GM12878 (cell line): ENCODE measurements around the gene CAPSL. TPM values are rescaled to one million over a fixed set of nuclear protein-coding genes. Genes with fewer than 3 reads are reported as not detected.

Source experiments
- ATAC-seq: fragments of 200-7000 bp; cut with Tn5 transposase; 3 replicates; pipeline ENCODE4 v1.9.1; 2020; ENCODE audit warnings: mild to moderate bottlenecking, moderate library complexity
- BruUV-seq: library from RNA; stranded (reverse); fragments of 400-500 nt; replicated peaks from 2 replicates; lab custom pipeline; 2021; lab: Mats Ljungman, UMichigan
- CTCF ChIA-PET: fragments of 300-600 bp; sonication (Branson Sonifier 250); formaldehyde crosslinking; extraction: SDS; loops from one replicate; lab custom pipeline; 2021; ENCODE audit warnings: inconsistent platforms; lab: Yijun Ruan, JAX
- POLR2A ChIA-PET: fragments of 350-600 bp; formaldehyde crosslinking; extraction: SDS; loops from one replicate; lab custom pipeline; 2021; ENCODE audit warnings: inconsistent platforms; lab: Charles Lee
- RAD21 ChIA-PET: fragments of 300-600 bp; sonication (Branson Sonifier 250); formaldehyde crosslinking; loops from one replicate; lab custom pipeline; 2023; ENCODE audit warnings: antibody characterized with exemption; ENCODE audit not compliant: unreplicated experiment; lab: Charles Lee
- SMC1A ChIA-PET: fragments of 300-600 bp; sonication (Branson Sonifier 250); formaldehyde crosslinking; loops from one replicate; lab custom pipeline; 2023; ENCODE audit not compliant: unreplicated experiment, uncharacterized antibody; lab: Charles Lee
- DNase-seq: peaks from one replicate; pipeline ENCODE4 v3.0.0-alpha.2; 2011; ENCODE audit warnings: low read depth, low spot score
- FAIRE-seq: peaks from 3 replicates; lab custom pipeline; 2011; peaks lifted over from hg19 to GRCh38; lab: Jason Lieb, UNC
- H2AFZ ChIP-seq: 2 replicates; pipeline ENCODE4 v1.6.0; 2011; ENCODE audit warnings: low read depth, low read length, control low read depth; ENCODE audit not compliant: control insufficient read depth
- H3K27ac ChIP-seq: 2 replicates; pipeline ENCODE4 v1.5.1; 2011; ENCODE audit warnings: control low read depth; ENCODE audit not compliant: control insufficient read depth, insufficient read depth
- H3K27me3 ChIP-seq, 2 experiments: replicated peaks in 1 of 2; 2 replicates each; pipeline versions ENCODE4 v1.6.0 to v1.6.1; 2011; ENCODE audit warnings: low read length in 1 of 2; ENCODE audit not compliant: control insufficient read depth in 2 of 2, insufficient read depth in 2 of 2
- H3K36me3 ChIP-seq, 2 experiments: 2 replicates each; pipeline ENCODE4 v1.5.1; 2011; ENCODE audit warnings: low read length in 1 of 2; ENCODE audit not compliant: control insufficient read depth in 2 of 2, insufficient read depth in 2 of 2
- H3K4me1 ChIP-seq: 2 replicates; pipeline ENCODE4 v1.6.1; 2011; ENCODE audit warnings: mild to moderate bottlenecking, low read length, moderate library complexity, mixed read lengths; ENCODE audit not compliant: control insufficient read depth, insufficient read depth
- H3K4me2 ChIP-seq: 2 replicates; pipeline ENCODE4 v1.6.0; 2011; ENCODE audit warnings: control low read depth; ENCODE audit not compliant: control insufficient read depth, insufficient read depth
- H3K4me3 ChIP-seq: fragments of 200-600 bp; sonication (generic); 2 replicates; pipeline ENCODE4 v1.5.1; 2016
- H3K79me2 ChIP-seq: 2 replicates; pipeline ENCODE4 v1.6.0; 2011; ENCODE audit warnings: low read length; ENCODE audit not compliant: control insufficient read depth, insufficient read depth
- H3K9ac ChIP-seq: 2 replicates; pipeline ENCODE4 v1.8.0; 2011; ENCODE audit warnings: low read length, control low read depth, mixed read lengths; ENCODE audit not compliant: control insufficient read depth, insufficient read depth
- H3K9me3 ChIP-seq: replicated peaks from 3 replicates; pipeline ENCODE4 v1.5.1; 2011; ENCODE audit warnings: mild to moderate bottlenecking, low read length; ENCODE audit not compliant: control insufficient read depth, insufficient read depth
- H4K20me1 ChIP-seq: 2 replicates; pipeline ENCODE4 v1.6.0; 2011; ENCODE audit not compliant: control insufficient read depth, insufficient read depth
- BCL3 ChIP-seq: IDR thresholded peaks from 2 replicates; pipeline ENCODE4 v1.6.1; 2011; ENCODE audit warnings: borderline replicate concordance, low read depth, mild to moderate bottlenecking, moderate library complexity, low read length; ENCODE audit not compliant: insufficient read depth, poor library complexity, severe bottlenecking
- ELK1 ChIP-seq: IDR thresholded peaks from 2 replicates; pipeline ENCODE4 v1.6.1; 2012; ENCODE audit warnings: low read depth, low read length, improper control_type of control experiment
- GABPA ChIP-seq: IDR thresholded peaks from 2 replicates; pipeline ENCODE4 v1.6.1; 2014; ENCODE audit warnings: antibody characterized with exemption, low read depth, mild to moderate bottlenecking, inconsistent platforms
- HDGF ChIP-seq: fragments of 450-650 bp; IDR thresholded peaks from 2 replicates; pipeline ENCODE4 v1.6.1; 2016; ENCODE audit warnings: antibody characterized with exemption
- KDM1A ChIP-seq: fragments of 200-600 bp; sonication (generic); IDR thresholded peaks from 2 replicates; pipeline ENCODE4 v1.6.1; 2016; ENCODE audit warnings: borderline replicate concordance
- LARP7 ChIP-seq: fragments of 450-650 bp; IDR thresholded peaks from 2 replicates; pipeline ENCODE4 v1.6.1; 2017; ENCODE audit warnings: mild to moderate bottlenecking
- TARDBP ChIP-seq: IDR thresholded peaks from 2 replicates; pipeline ENCODE4 v1.6.1; 2016; ENCODE audit warnings: borderline replicate concordance
- TCF7 ChIP-seq: IDR thresholded peaks from 2 replicates; pipeline ENCODE4 v1.6.1; 2014; ENCODE audit warnings: antibody characterized with exemption, borderline replicate concordance
- ZNF207 ChIP-seq: fragments of 450-650 bp; IDR thresholded peaks from 2 replicates; pipeline ENCODE4 v1.6.1; 2014; ENCODE audit warnings: antibody characterized with exemption, mild to moderate bottlenecking, borderline replicate concordance
- ZNF687 ChIP-seq: fragments of 450-650 bp; IDR thresholded peaks from 2 replicates; pipeline ENCODE4 v1.6.1; 2017; ENCODE audit warnings: mild to moderate bottlenecking, moderate library complexity
- WGBS: methylation state at CpG from one replicate; pipeline ENCODE4 v1.1.6; 2016; ENCODE audit warnings: low lambda C conversion rate; ENCODE audit not compliant: insufficient replicate concordance, insufficient coverage; ENCODE audit errors: missing lambda C conversion rate; 5-methylcytosine and 5-hydroxymethylcytosine counted together
- in situ Hi-C: fragments of 300-500 bp; cut with MboI; formaldehyde crosslinking; loops from 9 replicates; pipeline ENCODE4 v1.14.3; 2018; ENCODE audit warnings: mixed read lengths
- intact Hi-C: fragments of 100-400 bp; cut with micrococcal nuclease; formaldehyde crosslinking; loops from one replicate; pipeline ENCODE4 v1.14.2; 2022; ENCODE audit not compliant: unreplicated experiment
- polyA plus RNA-seq, 11 experiments: library from polyadenylated mRNA; depleted of rRNA in 4 of 11; unstranded in 6 of 11; stranded (reverse) in 5 of 11; fragments of >200 nt; fragmentation: Nextera tagmentation in 4 of 11; fragmentation: Illumina TruSeq in 1 of 11; extraction: Ambion mirVana in 4 of 11; extraction: Trizol in 1 of 11; gene quantifications; 1 replicate in 1 of 11; 2 replicates in 10 of 11; pipeline versions ENCODE4 v1.2.1 to v1.2.3, GENCODE V29; 2011 to 2016; ENCODE audit warnings: inconsistent platforms in 2 of 11, missing spikeins in 2 of 11, low read depth in 1 of 11
- total RNA-seq, 4 experiments: library from RNA; depleted of rRNA in 3 of 4; stranded (reverse); fragments of >200 nt in 3 of 4; fragmentation: Illumina TruSeq in 1 of 4; extraction: Trizol in 1 of 4; gene quantifications; 2 replicates each; pipeline versions ENCODE4 v1.2.1 to v1.2.3, GENCODE V29; 2013 to 2021
- TF ChIP-seq, protein P1 (sequence below): fragments of 450-650 bp; IDR thresholded peaks from 2 replicates; pipeline ENCODE4 v1.6.1; 2014; ENCODE audit warnings: mild to moderate bottlenecking

CAPSL gene
- total and polyA plus RNA-seq, 10 of the 15 experiments (the other 5 are each of a cell fraction or from before 2014, with no cell fraction given): 0.19 to 0.57 (median 0.20) TPM; not detected in 7

DNA sequence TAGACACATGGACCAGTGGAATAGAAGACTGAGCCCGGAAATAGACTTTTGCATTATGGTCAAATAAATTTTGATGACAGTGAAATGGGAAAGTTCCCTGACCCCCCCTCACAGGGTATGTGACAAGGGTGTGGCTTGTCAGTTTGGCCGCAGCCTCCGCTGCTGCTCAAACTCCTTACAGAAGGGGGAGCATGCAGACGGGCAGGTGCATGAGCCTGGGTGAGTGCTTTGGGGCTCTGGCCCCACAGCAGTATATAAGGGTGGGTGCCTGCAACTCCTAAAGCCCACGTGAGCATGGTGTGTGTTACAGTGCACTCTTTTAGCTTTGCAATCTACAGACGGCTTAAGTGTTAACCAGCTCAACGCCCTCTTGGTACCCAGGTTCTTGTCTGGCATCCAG, 21.9 kb upstream of the CAPSL start (continued):
- TF ChIP-seq ELK1 (no peak), TARDBP (no peak)
- TF ChIP-seq, all 136 proteins: peak for 0

GRCh38 chr5:35956429-35956828, 18.0 kb upstream of the CAPSL start:
- CTCF ChIA-PET: no interaction called here
- Histone ChIP-seq H3K9ac (no peak overlapping the region), H2AFZ (no peak overlapping the region), H3K9me3 (no peaks in the 10 kb centered on the region), H3K4me1 (no peaks in the 10 kb centered on the region), H3K27ac (no peak overlapping the region), H4K20me1 (no peaks in the 10 kb centered on the region), H3K4me2 (no peak overlapping the region), H3K36me3 (no peaks in the 10 kb centered on the region), H3K4me3 (no peak overlapping the region), H3K27me3 (peaks cover 0 to 2% of the 10 kb centered on the region in 2 experiments; a peak in 1 of 4 replicates), H3K79me2 (no peaks in the 10 kb centered on the region)
- BruUV-seq: no TSS peak
- SMC1A ChIA-PET: interaction anchor here (1.3 kb wide), 1 partner anchor 35 kb away, joined by 3 read pairs; the partner anchor contains the start of gene UGT3A1
- intact Hi-C loops: no loop called here
- RAD21 ChIA-PET: no interaction called here
- 41% methylated on average over 1 of the region's 1 CpG for whole genome bisulfite sequencing
- no peak for FAIRE-seq
- ATAC-seq: no peak
- POLR2A ChIA-PET: no interaction called here
- in situ Hi-C loops: no loop called here
- no peak for DNase-seq
- no peak for TF ChIP-seq GABPA
- no peak for TF ChIP-seq LARP7
- TF ChIP-seq ZNF207: no peak
- TF ChIP-seq TCF7: no peak
- TF ChIP-seq KDM1A: no peak
- TF ChIP-seq HDGF: no peak
- no peak for TF ChIP-seq ZNF687
- TF ChIP-seq, protein P1, sequence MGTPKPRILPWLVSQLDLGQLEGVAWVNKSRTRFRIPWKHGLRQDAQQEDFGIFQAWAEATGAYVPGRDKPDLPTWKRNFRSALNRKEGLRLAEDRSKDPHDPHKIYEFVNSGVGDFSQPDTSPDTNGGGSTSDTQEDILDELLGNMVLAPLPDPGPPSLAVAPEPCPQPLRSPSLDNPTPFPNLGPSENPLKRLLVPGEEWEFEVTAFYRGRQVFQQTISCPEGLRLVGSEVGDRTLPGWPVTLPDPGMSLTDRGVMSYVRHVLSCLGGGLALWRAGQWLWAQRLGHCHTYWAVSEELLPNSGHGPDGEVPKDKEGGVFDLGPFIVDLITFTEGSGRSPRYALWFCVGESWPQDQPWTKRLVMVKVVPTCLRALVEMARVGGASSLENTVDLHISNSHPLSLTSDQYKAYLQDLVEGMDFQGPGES: no peak
- no peak for TF ChIP-seq BCL3
